Measurements from ENCODE around the gene NEGR1.

DNA sequence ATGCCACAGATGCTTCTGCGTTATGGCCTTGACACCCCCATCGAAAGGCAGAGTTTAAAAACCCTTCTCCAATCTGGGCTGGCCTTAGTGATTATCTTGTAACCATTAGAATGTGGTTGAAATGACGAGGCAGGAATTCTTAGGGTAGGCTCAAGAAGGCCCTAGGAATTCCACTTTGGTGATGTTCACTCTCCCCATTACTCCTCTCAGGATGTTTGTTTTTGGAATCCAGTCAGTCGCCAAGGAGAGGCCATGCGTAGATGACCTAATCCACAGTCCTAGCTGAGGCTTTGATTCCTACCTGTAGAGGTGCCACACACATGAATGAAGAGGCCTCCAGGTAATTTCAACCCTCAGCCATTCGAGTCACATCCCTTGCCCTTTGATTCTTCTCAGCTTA lies 318.2 kb downstream of the NEGR1 start:
- TF ChIP-seq RNF2 (IDR thresholded peaks at IDR 0.05): no peak
- TF ChIP-seq, protein P1, sequence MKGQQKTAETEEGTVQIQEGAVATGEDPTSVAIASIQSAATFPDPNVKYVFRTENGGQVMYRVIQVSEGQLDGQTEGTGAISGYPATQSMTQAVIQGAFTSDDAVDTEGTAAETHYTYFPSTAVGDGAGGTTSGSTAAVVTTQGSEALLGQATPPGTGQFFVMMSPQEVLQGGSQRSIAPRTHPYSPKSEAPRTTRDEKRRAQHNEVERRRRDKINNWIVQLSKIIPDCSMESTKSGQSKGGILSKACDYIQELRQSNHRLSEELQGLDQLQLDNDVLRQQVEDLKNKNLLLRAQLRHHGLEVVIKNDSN (CRISPR knock-in tag; IDR thresholded peaks at IDR 0.05): no peak
- TF ChIP-seq, protein P2, sequence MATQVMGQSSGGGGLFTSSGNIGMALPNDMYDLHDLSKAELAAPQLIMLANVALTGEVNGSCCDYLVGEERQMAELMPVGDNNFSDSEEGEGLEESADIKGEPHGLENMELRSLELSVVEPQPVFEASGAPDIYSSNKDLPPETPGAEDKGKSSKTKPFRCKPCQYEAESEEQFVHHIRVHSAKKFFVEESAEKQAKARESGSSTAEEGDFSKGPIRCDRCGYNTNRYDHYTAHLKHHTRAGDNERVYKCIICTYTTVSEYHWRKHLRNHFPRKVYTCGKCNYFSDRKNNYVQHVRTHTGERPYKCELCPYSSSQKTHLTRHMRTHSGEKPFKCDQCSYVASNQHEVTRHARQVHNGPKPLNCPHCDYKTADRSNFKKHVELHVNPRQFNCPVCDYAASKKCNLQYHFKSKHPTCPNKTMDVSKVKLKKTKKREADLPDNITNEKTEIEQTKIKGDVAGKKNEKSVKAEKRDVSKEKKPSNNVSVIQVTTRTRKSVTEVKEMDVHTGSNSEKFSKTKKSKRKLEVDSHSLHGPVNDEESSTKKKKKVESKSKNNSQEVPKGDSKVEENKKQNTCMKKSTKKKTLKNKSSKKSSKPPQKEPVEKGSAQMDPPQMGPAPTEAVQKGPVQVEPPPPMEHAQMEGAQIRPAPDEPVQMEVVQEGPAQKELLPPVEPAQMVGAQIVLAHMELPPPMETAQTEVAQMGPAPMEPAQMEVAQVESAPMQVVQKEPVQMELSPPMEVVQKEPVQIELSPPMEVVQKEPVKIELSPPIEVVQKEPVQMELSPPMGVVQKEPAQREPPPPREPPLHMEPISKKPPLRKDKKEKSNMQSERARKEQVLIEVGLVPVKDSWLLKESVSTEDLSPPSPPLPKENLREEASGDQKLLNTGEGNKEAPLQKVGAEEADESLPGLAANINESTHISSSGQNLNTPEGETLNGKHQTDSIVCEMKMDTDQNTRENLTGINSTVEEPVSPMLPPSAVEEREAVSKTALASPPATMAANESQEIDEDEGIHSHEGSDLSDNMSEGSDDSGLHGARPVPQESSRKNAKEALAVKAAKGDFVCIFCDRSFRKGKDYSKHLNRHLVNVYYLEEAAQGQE (IDR thresholded peaks at IDR 0.05; ENCODE audit: borderline replicate concordance): no peak
- TF ChIP-seq, protein P2 (CRISPR knock-in tag; IDR thresholded peaks at IDR 0.05; ENCODE audit: low read depth): no peak
- no peak for TF ChIP-seq SP2 (IDR thresholded peaks at IDR 0.05; ENCODE audit: extremely low read depth, low read depth, low read length, poor library complexity, severe bottlenecking)
- no peak for TF ChIP-seq POLR2B (IDR thresholded peaks at IDR 0.05; ENCODE audit: low read depth, partially characterized antibody)
- no peak for TF ChIP-seq KLF16 (IDR thresholded peaks at IDR 0.05)
